HCT116 (cell line): Measurements from ENCODE around the gene GYG1. TPM values are rescaled to one million over a fixed set of nuclear protein-coding genes. Genes with fewer than 3 reads are reported as not detected.

ENCODE experiments used
- ATAC-seq: fragments of 200-7000 bp; cut with Tn5 transposase; 2 replicates; pipeline ENCODE4 v1.9.1; 2020; ENCODE audit warnings: mild to moderate bottlenecking, moderate library complexity
- BruUV-seq: library from RNA; stranded (reverse); fragments of 400-500 nt; replicated peaks from 2 replicates; lab custom pipeline; 2021; lab: Mats Ljungman, UMichigan
- CTCF ChIA-PET: fragments of 300-600 bp; sonication (Branson Sonifier 250); formaldehyde crosslinking; loops from one replicate; lab custom pipeline; 2021; ENCODE audit warnings: antibody characterized with exemption; lab: Charles Lee
- POLR2A ChIA-PET: fragments of 300-600, 350-600 bp; sonication (Branson Sonifier 250); formaldehyde crosslinking; loops from one replicate; lab custom pipeline; 2021; ENCODE audit warnings: antibody characterized with exemption; lab: Charles Lee
- RAD21 ChIA-PET, 2 experiments: fragments of 300-600 bp; sonication (Branson Sonifier 250); formaldehyde crosslinking; loops; one replicate each; lab custom pipeline; 2023; ENCODE audit warnings: low total read pairs in 2 of 2; ENCODE audit not compliant: uncharacterized antibody in 2 of 2, unreplicated experiment in 2 of 2, low non-redundant PET in 1 of 2; lab: Charles Lee
- DNase-seq: peaks from one replicate; pipeline ENCODE4 v3.0.0-alpha.2; 2010; ENCODE audit warnings: low read depth, low spot score
- H2AFZ ChIP-seq: fragments of 200-600 bp; shearing (Covaris generic), sonication (generic); 2 replicates; pipeline ENCODE4 v1.6.1; 2017; ENCODE audit warnings: low read depth, mixed run types, mixed read lengths, antibody characterized with exemption, low read length; ENCODE audit not compliant: poor library complexity, severe bottlenecking
- H3K27ac ChIP-seq: 2 replicates; pipeline ENCODE4 v1.5.1; 2012; ENCODE audit warnings: low read depth, low read length
- H3K27me3 ChIP-seq: fragments of 200-600 bp; sonication (generic); 2 replicates; pipeline ENCODE4 v1.6.1; 2016; ENCODE audit warnings: mixed run types, low read length, mixed read lengths; ENCODE audit not compliant: insufficient read depth
- H3K36me3 ChIP-seq, 2 experiments: fragments of 200-500 bp in 1 of 2; fragments of 200-600 bp in 1 of 2; sonication (Bioruptor generic) in 1 of 2; sonication (generic) in 1 of 2; 2 replicates each; pipeline versions ENCODE4 v1.5.1 to v1.6.1; 2014 to 2016; ENCODE audit warnings: low read length in 2 of 2, inconsistent platforms in 1 of 2, mixed read lengths in 1 of 2, mixed run types in 1 of 2; ENCODE audit not compliant: insufficient read depth in 2 of 2, control insufficient read depth in 1 of 2
- H3K4me1 ChIP-seq, 2 experiments: fragments of 200-600 bp in 1 of 2; sonication (generic) in 1 of 2; 2 replicates each; pipeline versions ENCODE4 v1.5.1 to v1.6.1; 2012 to 2017; ENCODE audit warnings: low read length in 2 of 2, inconsistent platforms in 1 of 2, mild to moderate bottlenecking in 1 of 2, mixed read lengths in 1 of 2, mixed run types in 1 of 2, moderate library complexity in 1 of 2; ENCODE audit not compliant: insufficient read depth in 2 of 2, control insufficient read depth in 1 of 2
- H3K4me2 ChIP-seq: fragments of 200-600 bp; sonication (generic); 2 replicates; pipeline ENCODE4 v1.6.1; 2017; ENCODE audit warnings: mixed run types, low read length, mixed read lengths
- H3K4me3 ChIP-seq, 2 experiments: fragments of 200-600 bp in 1 of 2; sonication (generic) in 1 of 2; replicated peaks in 1 of 2; 2 replicates each; pipeline ENCODE4 v1.5.1; 2011 to 2016; ENCODE audit warnings: low read length in 2 of 2, control low read depth in 1 of 2, low read depth in 1 of 2, mild to moderate bottlenecking in 1 of 2, mixed read lengths in 1 of 2, mixed run types in 1 of 2
- H3K79me2 ChIP-seq: fragments of 200-600 bp; sonication (generic); 2 replicates; pipeline ENCODE4 v1.6.1; 2017; ENCODE audit warnings: mild to moderate bottlenecking, mixed run types, low read length, moderate library complexity, mixed read lengths; ENCODE audit not compliant: insufficient read depth
- H3K9ac ChIP-seq: fragments of 200-600 bp; sonication (generic); 2 replicates; pipeline ENCODE4 v1.6.1; 2016; ENCODE audit warnings: low read length, mixed read lengths
- H3K9me2 ChIP-seq: fragments of 200-600 bp; sonication (generic), shearing (Covaris generic); 2 replicates; pipeline ENCODE4 v1.6.1; 2017; ENCODE audit warnings: mixed run types, mild to moderate bottlenecking, moderate library complexity; ENCODE audit not compliant: insufficient read depth
- H3K9me3 ChIP-seq, 2 experiments: fragments of 200-500 bp in 1 of 2; fragments of 200-600 bp in 1 of 2; sonication (Bioruptor generic) in 1 of 2; sonication (generic) in 1 of 2; 2 replicates each; pipeline ENCODE4 v1.6.1; 2014 to 2017; ENCODE audit warnings: low read length in 2 of 2, mixed read lengths in 2 of 2, inconsistent platforms in 1 of 2, low read depth in 1 of 2, mild to moderate bottlenecking in 1 of 2, mixed run types in 1 of 2, moderate library complexity in 1 of 2; ENCODE audit not compliant: control insufficient read depth in 1 of 2, insufficient read depth in 1 of 2
- H4K20me1 ChIP-seq: fragments of 200-600 bp; sonication (generic), shearing (Covaris generic); 2 replicates; pipeline ENCODE4 v1.6.1; 2017; ENCODE audit warnings: mixed run types, mild to moderate bottlenecking, moderate library complexity; ENCODE audit not compliant: insufficient read depth
- CBX3 ChIP-seq: IDR thresholded peaks from 2 replicates; pipeline ENCODE4 v1.6.1; 2012; ENCODE audit warnings: low read depth
- CEBPB ChIP-seq: IDR thresholded peaks from 2 replicates; pipeline ENCODE4 v1.6.1; 2012; ENCODE audit warnings: low read depth
- EGR1 ChIP-seq: IDR thresholded peaks from 2 replicates; pipeline ENCODE4 v1.6.1; 2012; ENCODE audit warnings: low read depth
- JUND ChIP-seq: IDR thresholded peaks from 2 replicates; pipeline ENCODE4 v1.6.1; 2012
- POLR2A ChIP-seq: IDR thresholded peaks from 2 replicates; pipeline ENCODE4 v1.7.0; 2011; ENCODE audit warnings: borderline replicate concordance; ENCODE audit not compliant: insufficient read depth, insufficient read length; ENCODE audit errors: extremely low read depth
- RAD21 ChIP-seq: IDR thresholded peaks from 2 replicates; pipeline ENCODE4 v1.6.1; 2012; ENCODE audit warnings: low read depth, mild to moderate bottlenecking
- SP1 ChIP-seq: IDR thresholded peaks from 2 replicates; pipeline ENCODE4 v1.6.1; 2012; ENCODE audit warnings: low read depth
- YY1 ChIP-seq: IDR thresholded peaks from 2 replicates; pipeline ENCODE4 v1.6.1; 2011; ENCODE audit warnings: low read length, low read depth, moderate library complexity, mild to moderate bottlenecking; ENCODE audit not compliant: insufficient replicate concordance; ENCODE audit errors: extremely low read depth
- ZNF274 ChIP-seq: fragments of 200-500 bp; sonication (Bioruptor generic); IDR thresholded peaks from 2 replicates; pipeline ENCODE4 v1.6.1; 2014; ENCODE audit warnings: mild to moderate bottlenecking, low read depth, low read length, inconsistent platforms
- intact Hi-C: fragments of 100-400 bp; cut with micrococcal nuclease; formaldehyde crosslinking; loops from 2 replicates; pipeline ENCODE4 v1.10.0; 2022
- total RNA-seq: library from RNA; stranded (reverse); gene quantifications from one replicate; pipeline ENCODE4 v1.2.1, GENCODE V29; 2021; ENCODE audit not compliant: unreplicated experiment
- TF ChIP-seq, protein P1 (sequence below): IDR thresholded peaks from 2 replicates; pipeline ENCODE4 v1.6.1; 2012
- TF ChIP-seq, protein P2 (sequence below): IDR thresholded peaks from 2 replicates; pipeline ENCODE4 v1.6.1; 2012

Gene GYG1
- total RNA-seq, 1 experiment from 2014 or later: 28.9 TPM

DNA sequence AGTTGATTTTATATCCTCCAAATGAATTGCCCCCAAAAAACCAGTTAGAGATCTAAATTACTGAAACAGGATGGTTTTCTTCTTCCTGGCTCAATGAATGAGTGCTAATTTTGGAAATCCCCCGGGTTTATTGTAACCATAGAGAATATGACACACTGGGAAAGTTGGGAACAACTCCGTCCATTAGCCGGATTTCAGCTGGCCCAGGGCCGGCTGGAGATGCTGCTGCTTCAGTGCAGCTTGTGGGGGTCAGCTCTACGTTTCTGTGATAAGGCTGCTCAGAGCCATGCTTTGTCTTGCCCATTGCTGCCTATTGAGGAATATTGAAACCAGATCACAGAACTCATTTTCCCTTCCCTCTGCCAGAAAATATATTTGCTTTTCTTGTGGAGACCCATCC, 20.3 kb downstream of the GYG1 start:
- H3K79me2 ChIP-seq: no peaks in the 10 kb centered on the region
- H3K27ac ChIP-seq: no peak overlapping the region
- TF ChIP-seq, protein P1, sequence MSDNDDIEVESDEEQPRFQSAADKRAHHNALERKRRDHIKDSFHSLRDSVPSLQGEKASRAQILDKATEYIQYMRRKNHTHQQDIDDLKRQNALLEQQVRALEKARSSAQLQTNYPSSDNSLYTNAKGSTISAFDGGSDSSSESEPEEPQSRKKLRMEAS: no peak
- no peak for TF ChIP-seq CBX3
- TF ChIP-seq JUND: no peak
- no peak for TF ChIP-seq SP1
- no peak for TF ChIP-seq CEBPB
- no peak for TF ChIP-seq EGR1
- TF ChIP-seq YY1: no peak
- TF ChIP-seq, protein P2, sequence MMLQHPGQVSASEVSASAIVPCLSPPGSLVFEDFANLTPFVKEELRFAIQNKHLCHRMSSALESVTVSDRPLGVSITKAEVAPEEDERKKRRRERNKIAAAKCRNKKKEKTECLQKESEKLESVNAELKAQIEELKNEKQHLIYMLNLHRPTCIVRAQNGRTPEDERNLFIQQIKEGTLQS: no peak
- TF ChIP-seq RAD21: no peak
- no peaks in the 10 kb centered on the region for H3K4me1 ChIP-seq
- ChIA-PET RAD21 (no interaction called here), POLR2A (no interaction called here), CTCF (no interaction called here)
- peaks cover 2 to 4% of the 10 kb centered on the region in 2 experiments; a peak in 1 of 4 replicates for H3K36me3 ChIP-seq
- H3K9ac ChIP-seq: no peak overlapping the region
- no peak overlapping the region for H3K4me3 ChIP-seq
- H3K4me2 ChIP-seq: no peak overlapping the region
- H4K20me1 ChIP-seq: no peaks in the 10 kb centered on the region
- intact Hi-C loops: no loop called here
- DNase-seq: no peak
- H3K9me3 ChIP-seq: no peaks in the 10 kb centered on the region
- no peaks in the 10 kb centered on the region for H3K27me3 ChIP-seq
- BruUV-seq: no TSS peak
- ATAC-seq: no peak
- H2AFZ ChIP-seq: no peak overlapping the region
- no peaks in the 10 kb centered on the region for H3K9me2 ChIP-seq

DNA sequence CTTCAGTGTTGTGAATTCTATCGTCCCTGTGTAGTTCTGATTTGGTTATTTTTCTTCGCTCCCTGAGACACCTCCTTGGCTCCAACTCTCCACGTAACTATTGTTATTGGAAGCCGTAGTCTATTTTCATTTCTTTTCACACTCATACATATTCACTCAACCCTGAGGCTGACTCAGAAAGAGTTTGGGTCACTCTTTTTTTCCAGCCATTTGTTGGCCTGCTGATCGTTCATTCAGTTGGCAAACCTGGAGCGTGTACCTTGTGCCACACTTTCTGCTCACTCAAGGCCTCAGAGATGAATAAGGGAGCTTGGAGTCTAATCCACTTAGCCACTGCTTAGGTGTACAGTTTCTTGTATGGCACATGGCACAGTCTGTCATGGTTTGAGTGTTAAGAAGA, 22.4 kb downstream of the GYG1 start:
- POLR2A ChIA-PET: no interaction called here

More for the DNA sequence above, 22.4 kb downstream of the GYG1 start:
- TF ChIP-seq CEBPB: no peak
- TF ChIP-seq POLR2A: no peak
- no peak for TF ChIP-seq ZNF274
- DNase-seq: no peak
- H3K4me1 ChIP-seq: no peaks in the 10 kb centered on the region
- H3K4me3 ChIP-seq: no peak overlapping the region
- no peaks in the 10 kb centered on the region for H3K9me2 ChIP-seq
- H3K79me2 ChIP-seq: no peaks in the 10 kb centered on the region
- RAD21 ChIA-PET: no interaction called here
- H3K27ac ChIP-seq: no peak overlapping the region
- peaks cover 2 to 4% of the 10 kb centered on the region in 2 experiments; a peak in 1 of 4 replicates for H3K36me3 ChIP-seq
- no peaks in the 10 kb centered on the region for H4K20me1 ChIP-seq
- H3K9ac ChIP-seq: no peak overlapping the region
- BruUV-seq: no TSS peak
- intact Hi-C loops: no loop called here
- ATAC-seq: no peak
- H2AFZ ChIP-seq: no peak overlapping the region
- H3K4me2 ChIP-seq: no peak overlapping the region
- no peaks in the 10 kb centered on the region for H3K27me3 ChIP-seq
- H3K9me3 ChIP-seq: no peaks in the 10 kb centered on the region
- CTCF ChIA-PET: no interaction called here
